AG04450 (cell line): ENCODE data around the gene CAB39. TPM values are rescaled to one million over a fixed set of nuclear protein-coding genes. Genes with fewer than 3 reads are reported as not detected.

ENCODE experiments used
- CTCF ChIA-PET: fragments of 300-600, 350-600 bp; formaldehyde crosslinking; extraction: SDS; loops from one replicate; lab custom pipeline; 2022; ENCODE audit warnings: antibody characterized with exemption, inconsistent platforms; lab: Charles Lee
- POLR2A ChIA-PET: fragments of 350-600 bp; formaldehyde crosslinking; extraction: SDS; loops from one replicate; lab custom pipeline; 2021; ENCODE audit warnings: antibody characterized with exemption, inconsistent platforms; lab: Yijun Ruan, JAX
- DNase-seq: peaks from one replicate; pipeline ENCODE4 v3.0.0-alpha.2; 2011; ENCODE audit warnings: low read depth, low spot score
- H3K27ac ChIP-seq: one replicate; pipeline ENCODE4 v1.5.1; 2012; ENCODE audit warnings: low read depth, low read length, control low read depth
- H3K27me3 ChIP-seq: one replicate; pipeline ENCODE4 v1.6.0; 2012; ENCODE audit warnings: low read length; ENCODE audit not compliant: control insufficient read depth, insufficient read depth
- H3K4me3 ChIP-seq: 2 replicates; pipeline ENCODE4 v1.5.1; 2011; ENCODE audit warnings: mild to moderate bottlenecking, low read depth, low read length, control low read depth
- H3K9me3 ChIP-seq: 2 replicates; pipeline ENCODE4 v1.5.1; 2012; ENCODE audit warnings: low read length; ENCODE audit not compliant: control insufficient read depth, insufficient read depth
- polyA plus RNA-seq: library from polyadenylated mRNA; depleted of rRNA; stranded (reverse); fragments of >200 nt; gene quantifications from 2 replicates; pipeline ENCODE4 v1.2.3, GENCODE V29; 2011
- TF ChIP-seq, protein P1 (sequence below): IDR thresholded peaks from 2 replicates; pipeline ENCODE4 v1.5.1; 2011; ENCODE audit warnings: low read depth, low read length, control low read depth, inconsistent platforms

The CAB39 gene
- polyA plus RNA-seq, 1 experiment: 72.7 TPM

DNA sequence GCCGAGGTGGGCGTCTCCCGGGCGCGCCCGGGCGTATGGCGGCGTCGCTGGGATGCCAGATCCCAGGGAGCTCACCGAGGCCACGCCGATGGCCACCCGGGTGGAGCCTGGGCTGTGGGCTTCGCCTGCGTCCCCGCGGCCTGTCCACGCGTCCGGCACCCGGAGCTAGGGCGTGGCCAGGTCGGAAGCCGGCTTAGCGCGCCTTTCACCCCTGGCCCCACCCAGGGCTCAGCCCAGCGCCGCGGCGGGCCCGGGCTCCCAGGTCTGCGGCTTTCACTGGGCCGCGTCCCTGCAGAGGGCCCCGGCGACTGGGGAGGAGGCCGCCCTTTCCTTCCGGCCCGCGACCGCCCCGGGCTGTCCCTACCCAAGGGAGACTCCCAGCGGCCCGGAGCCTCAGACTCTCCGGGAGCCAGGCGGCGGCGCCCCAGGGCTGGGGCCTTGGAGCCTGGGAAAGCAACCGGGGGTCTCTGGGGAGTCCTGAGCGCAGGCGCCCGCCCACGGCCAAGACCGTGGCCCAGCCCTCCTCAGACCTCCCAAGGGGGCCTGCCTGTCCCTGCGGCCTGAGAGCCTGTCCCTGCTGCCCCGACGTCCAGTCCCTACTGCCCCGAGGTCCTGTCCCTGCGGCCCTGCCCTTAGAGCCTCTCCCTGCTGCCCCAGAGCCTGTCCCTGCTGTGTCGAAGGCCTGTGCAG is 115.8 kb downstream of the CAB39 start:
- Histone ChIP-seq H3K27me3 (peaks cover 23% of the 10 kb centered on the region), H3K27ac (no peak overlapping the region), H3K9me3 (peaks cover 20% of the 10 kb centered on the region), H3K4me3 (no peak overlapping the region)
- DNase-seq: no peak
- ChIA-PET CTCF (interaction anchor here (0.6 to 2.1 kb wide), 3 partner anchors 20 to 167 kb away, joined by 5 to 15 read pairs (median 7); partner anchors contain the start of gene SPATA3), POLR2A (no interaction called here)
- TF ChIP-seq, protein P1, sequence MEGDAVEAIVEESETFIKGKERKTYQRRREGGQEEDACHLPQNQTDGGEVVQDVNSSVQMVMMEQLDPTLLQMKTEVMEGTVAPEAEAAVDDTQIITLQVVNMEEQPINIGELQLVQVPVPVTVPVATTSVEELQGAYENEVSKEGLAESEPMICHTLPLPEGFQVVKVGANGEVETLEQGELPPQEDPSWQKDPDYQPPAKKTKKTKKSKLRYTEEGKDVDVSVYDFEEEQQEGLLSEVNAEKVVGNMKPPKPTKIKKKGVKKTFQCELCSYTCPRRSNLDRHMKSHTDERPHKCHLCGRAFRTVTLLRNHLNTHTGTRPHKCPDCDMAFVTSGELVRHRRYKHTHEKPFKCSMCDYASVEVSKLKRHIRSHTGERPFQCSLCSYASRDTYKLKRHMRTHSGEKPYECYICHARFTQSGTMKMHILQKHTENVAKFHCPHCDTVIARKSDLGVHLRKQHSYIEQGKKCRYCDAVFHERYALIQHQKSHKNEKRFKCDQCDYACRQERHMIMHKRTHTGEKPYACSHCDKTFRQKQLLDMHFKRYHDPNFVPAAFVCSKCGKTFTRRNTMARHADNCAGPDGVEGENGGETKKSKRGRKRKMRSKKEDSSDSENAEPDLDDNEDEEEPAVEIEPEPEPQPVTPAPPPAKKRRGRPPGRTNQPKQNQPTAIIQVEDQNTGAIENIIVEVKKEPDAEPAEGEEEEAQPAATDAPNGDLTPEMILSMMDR: no peak

- TF ChIP-seq, protein P1: no peak
- ChIA-PET POLR2A (no interaction called here), CTCF (interaction anchor here (1.2 kb wide), 1 partner anchor 224 kb away, joined by 3 read pairs; no protein-coding TSS in a partner anchor)
- H3K27ac ChIP-seq: no peak overlapping the region
- peaks cover 20% of the 10 kb centered on the region for H3K9me3 ChIP-seq
- no peak for DNase-seq
- no peak overlapping the region for H3K4me3 ChIP-seq
- H3K27me3 ChIP-seq: peaks cover 23% of the 10 kb centered on the region
Measured at GRCh38 chr2:230829293-230829692, 116.7 kb downstream of the CAB39 start.

GRCh38 chr2:230829959-230830358 is 117.3 kb downstream of the CAB39 start:
- ChIA-PET CTCF (interaction anchor here (1.2 to 1.9 kb wide), 2 partner anchors 158 to 223 kb away, joined by 3 to 4 read pairs; no protein-coding TSS in a partner anchor), POLR2A (no interaction called here)
- TF ChIP-seq, protein P1: no peak
- Histone ChIP-seq H3K4me3 (no peak overlapping the region), H3K27ac (no peak overlapping the region), H3K9me3 (peaks cover 20% of the 10 kb centered on the region), H3K27me3 (peaks cover 23% of the 10 kb centered on the region)
- DNase-seq: no peak

DNA sequence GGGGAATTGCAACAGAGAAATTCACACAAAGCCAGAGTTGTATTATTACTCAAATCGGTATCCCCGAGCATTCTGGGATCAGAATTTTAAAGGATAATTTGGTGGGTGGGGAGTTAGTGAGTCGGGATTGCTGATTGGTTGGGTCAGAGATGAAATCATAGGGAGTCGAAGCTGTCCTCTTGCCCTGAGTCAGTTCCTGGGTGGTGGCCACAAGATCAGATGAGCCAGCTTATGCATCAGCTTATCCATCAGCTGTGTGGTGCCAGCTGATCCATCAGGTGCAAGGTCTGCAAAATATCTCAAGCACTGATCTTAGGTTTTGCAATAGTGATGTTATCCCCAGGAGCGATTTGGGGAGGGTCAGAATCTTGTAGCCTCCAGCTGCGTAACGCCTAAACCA is 117.8 kb downstream of the CAB39 start:
- Histone ChIP-seq H3K27me3 (peaks cover 23% of the 10 kb centered on the region), H3K27ac (no peak overlapping the region), H3K4me3 (no peak overlapping the region), H3K9me3 (peaks cover 20% of the 10 kb centered on the region)
- TF ChIP-seq, protein P1: no peak
- CTCF ChIA-PET: interaction anchor here (1.0 to 1.9 kb wide), 2 partner anchors 18 to 157 kb away, joined by 3 to 4 read pairs; no protein-coding TSS in a partner anchor
- POLR2A ChIA-PET: no interaction called here
- DNase-seq: no peak

DNA sequence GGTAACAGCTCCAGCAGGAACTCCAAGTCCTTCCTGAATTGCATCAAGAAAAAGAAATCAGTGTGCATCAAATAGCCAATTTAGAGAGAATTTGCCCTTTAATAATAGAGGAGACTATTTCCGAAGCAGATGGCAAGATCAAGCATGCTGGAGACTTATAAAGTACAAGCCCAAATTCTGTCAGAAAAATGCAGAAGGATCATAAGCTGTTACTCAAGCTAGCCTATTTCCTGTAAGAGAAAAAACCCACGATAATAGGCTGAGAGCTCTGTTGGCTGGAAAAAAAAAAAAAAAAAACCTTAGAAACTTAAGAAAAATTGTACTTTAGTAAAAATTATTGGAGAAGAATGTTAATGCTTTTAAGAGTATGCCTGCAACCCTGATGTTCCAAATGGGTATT is 127.7 kb downstream of the CAB39 start:
- Histone ChIP-seq H3K9me3 (peaks cover 9% of the 10 kb centered on the region; the same call in 1 of the 2 replicates), H3K4me3 (no peak overlapping the region), H3K27ac (no peak overlapping the region), H3K27me3 (peaks cover 24% of the 10 kb centered on the region)
- DNase-seq: no peak
- ChIA-PET CTCF (interaction anchor here (0.7 to 2.2 kb wide), 4 partner anchors 8 to 212 kb away, joined by 3 to 12 read pairs (median 5); no protein-coding TSS in a partner anchor), POLR2A (no interaction called here)
- TF ChIP-seq, protein P1: no peak
